Fibroblast of mammary gland (primary cell): ENCODE data around the gene DMKN.

Experiments used
- DNase-seq: peaks from one replicate; pipeline ENCODE4 v3.0.0-alpha.2; 2010; ENCODE audit warnings: low read depth
- H3K4me3 ChIP-seq: 2 replicates; pipeline ENCODE4 v1.5.1; 2011; ENCODE audit warnings: low read depth, mild to moderate bottlenecking, low read length, moderate library complexity; ENCODE audit not compliant: control insufficient read depth
- CTCF ChIP-seq: conservative IDR thresholded peaks from 2 replicates; pipeline ENCODE4 v1.5.1; 2011; ENCODE audit warnings: low read depth, low read length, inconsistent platforms; ENCODE audit not compliant: control insufficient read depth, insufficient read depth

Gene DMKN

GRCh38 chr19:35458731-35459391, 54.6 kb downstream of the DMKN start:
- DNase-seq: no peak
- TF ChIP-seq CTCF: no peak
- no peak overlapping the region for H3K4me3 ChIP-seq

- no peak for TF ChIP-seq CTCF
- no peak overlapping the region for H3K4me3 ChIP-seq
- DNase-seq: no peak
These were observed 55.3 kb downstream of the DMKN start for GRCh38 chr19:35458192-35458591.

GRCh38 chr19:35457173-35457572, 56.3 kb downstream of the DMKN start:
- TF ChIP-seq CTCF: no peak

GRCh38 chr19:35455616-35456201, 57.7 kb downstream of the DMKN start:
- no peak overlapping the region for H3K4me3 ChIP-seq
- no peak for DNase-seq
- TF ChIP-seq CTCF: no peak

More at GRCh38 chr19:35457173-35457572, 56.3 kb downstream of the DMKN start:
- no peak overlapping the region for H3K4me3 ChIP-seq
- DNase-seq: no peak

- TF ChIP-seq CTCF: no peak
- no peak overlapping the region for H3K4me3 ChIP-seq
- DNase-seq: no peak
These were observed 58.8 kb downstream of the DMKN start for GRCh38 chr19:35454663-35455062.

- no peak overlapping the region for H3K4me3 ChIP-seq
- DNase-seq: no peak
These were observed 61.9 kb downstream of the DMKN start for GRCh38 chr19:35451338-35452096.

More at GRCh38 chr19:35451338-35452096, 61.9 kb downstream of the DMKN start:
- TF ChIP-seq CTCF: no peak
